Activated T-helper 17 cell treated with anti-CD3 and anti-CD28 coated beads, Interleukin-2, amount 50 U/mL, for 72 hours (primary cell): ENCODE results near the gene SLC27A2. TPM values are rescaled to one million over a fixed set of nuclear protein-coding genes. Genes with fewer than 3 reads are reported as not detected.
"Not testable (repeated sequence)": the region's sequence is repeated elsewhere in the genome, so short reads cannot be mapped to it uniquely, and the experiment has no call there.

Source experiments
- ATAC-seq: fragments of 150-1000 bp; cut with Tn5 transposase; replicated peaks from 2 replicates; pipeline ENCODE4 v1.10.0; 2021; ENCODE audit warnings: mild to moderate bottlenecking, moderate library complexity
- H3K27ac Mint-ChIP-seq: one replicate; pipeline ENCODE4 v1.8.0; 2022; ENCODE audit warnings: mixed read lengths
- H3K27me3 Mint-ChIP-seq: one replicate; pipeline ENCODE4 v1.8.0; 2022; ENCODE audit warnings: mixed read lengths
- H3K36me3 Mint-ChIP-seq: one replicate; pipeline ENCODE4 v1.8.0; 2022; ENCODE audit warnings: low read depth, mild to moderate bottlenecking, mixed read lengths
- H3K4me1 Mint-ChIP-seq: one replicate; pipeline ENCODE4 v1.8.0; 2022; ENCODE audit warnings: mixed read lengths
- H3K4me3 Mint-ChIP-seq: one replicate; pipeline ENCODE4 v1.8.0; 2022; ENCODE audit warnings: mild to moderate bottlenecking, mixed read lengths
- H3K9me3 Mint-ChIP-seq: one replicate; pipeline ENCODE4 v1.8.0; 2022; ENCODE audit warnings: mixed read lengths
- total RNA-seq, 2 donors: library from RNA; stranded (reverse); gene quantifications; one replicate each; pipeline ENCODE4 v1.2.3, GENCODE V29; 2022

SLC27A2 gene
- 10 to 100 TPM; 15.9 to 41.7 TPM for total RNA-seq

DNA sequence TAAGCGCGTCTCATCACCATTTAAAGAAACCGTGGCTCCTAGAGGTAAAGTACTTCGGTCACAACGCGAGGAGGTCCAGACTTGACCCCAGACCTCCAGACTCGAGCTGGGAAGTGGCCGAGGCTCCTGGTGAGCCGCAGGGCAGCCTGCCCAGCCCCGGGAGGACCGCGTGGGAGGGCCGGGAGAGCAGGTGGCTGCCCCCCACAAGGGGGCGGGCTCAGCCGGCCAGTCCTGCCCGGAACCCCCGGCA lies at the start of gene SLC27A2:
TSS of gene SLC27A2 (plus strand) at position 228 of the 250 bp plus-strand sequence. CDS start 232 bp downstream, outside the sequence.
- Mint-ChIP-seq H3K27me3 (peaks cover 24% of the 10 kb centered on the region), H3K4me3 (peak within 1 kb of the TSS; percentile 99), H3K36me3 (peaks cover 5% of the 10 kb centered on the region), H3K9me3 (no peaks in the 10 kb centered on the region), H3K4me1 (peaks cover 21% of the 10 kb centered on the region), H3K27ac (peak within 1 kb of the TSS; percentile 68)
- no peak for ATAC-seq

DNA sequence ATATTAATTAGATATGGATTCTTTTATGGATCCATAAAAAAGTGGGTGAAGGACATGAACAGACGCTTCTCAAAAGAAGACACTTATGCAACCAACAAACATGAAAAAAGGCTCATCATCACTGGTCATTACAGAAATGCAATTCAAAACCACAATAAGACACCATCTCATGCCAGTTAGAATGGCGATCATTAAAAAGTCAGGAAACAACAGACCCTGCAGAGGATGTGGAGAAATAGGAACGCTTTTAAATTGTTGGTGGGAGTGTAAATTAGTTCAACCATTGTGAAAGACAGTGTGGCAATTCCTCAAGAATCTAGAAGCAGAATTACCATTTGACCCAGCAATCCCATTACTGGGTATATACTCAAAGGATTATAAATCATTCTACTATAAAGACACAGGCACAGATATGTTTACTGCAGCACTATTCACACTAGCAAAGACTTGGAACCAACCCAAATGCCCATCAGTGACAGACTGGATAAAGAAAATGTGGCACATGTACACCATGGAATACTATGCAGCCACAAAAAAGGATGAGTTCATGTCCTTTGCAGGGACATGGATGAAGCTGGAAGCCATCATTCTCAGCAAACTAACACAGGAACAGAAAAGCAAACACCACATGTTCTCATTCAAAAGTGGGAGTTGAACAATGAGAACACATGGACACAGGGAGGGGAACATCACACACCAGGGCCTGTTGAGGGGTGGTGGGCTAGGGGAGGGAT lies 49.6 kb upstream of the SLC27A2 start:
- H3K27ac Mint-ChIP-seq, ATAC-seq, H3K27me3 Mint-ChIP-seq, H3K9me3 Mint-ChIP-seq: not testable (repeated sequence)
- Mint-ChIP-seq H3K4me3 (peak overlapping the region; percentile 22), H3K4me1 (peaks cover 21% of the 10 kb centered on the region), H3K36me3 (peaks cover 10% of the 10 kb centered on the region)

DNA sequence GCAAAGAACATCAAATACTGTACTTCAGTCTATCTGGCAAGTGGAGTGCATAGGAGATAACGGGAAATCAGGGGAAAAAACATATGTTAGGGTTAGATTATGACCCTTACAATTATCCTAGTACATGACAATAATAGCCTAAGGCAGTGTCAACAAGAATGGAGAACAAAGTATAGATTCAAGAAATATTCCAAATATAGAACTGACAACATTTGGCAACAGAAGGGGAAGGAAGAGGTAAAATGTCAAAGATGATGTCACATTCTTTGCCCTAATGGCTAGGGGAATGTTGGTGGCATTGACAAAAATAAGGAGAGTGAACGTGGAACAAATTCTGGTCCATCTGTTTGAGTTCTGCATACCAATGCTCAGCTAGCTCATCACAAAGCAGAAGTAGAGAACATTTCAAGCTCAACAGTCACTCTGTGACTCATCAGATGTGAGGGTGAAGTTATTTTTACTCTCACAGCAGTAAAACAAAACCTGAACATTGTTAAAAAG lies 47.4 kb upstream of the SLC27A2 start:
- H3K27ac Mint-ChIP-seq, result peak overlapping the region; percentile 94
- no peaks in the 10 kb centered on the region for H3K9me3 Mint-ChIP-seq
- peaks cover 11% of the 10 kb centered on the region for H3K36me3 Mint-ChIP-seq
- ATAC-seq, result peak; percentile 48
- peaks cover 34% of the 10 kb centered on the region for H3K4me1 Mint-ChIP-seq
- H3K4me3 Mint-ChIP-seq, result peak overlapping the region; percentile 67
- no peaks in the 10 kb centered on the region for H3K27me3 Mint-ChIP-seq

DNA sequence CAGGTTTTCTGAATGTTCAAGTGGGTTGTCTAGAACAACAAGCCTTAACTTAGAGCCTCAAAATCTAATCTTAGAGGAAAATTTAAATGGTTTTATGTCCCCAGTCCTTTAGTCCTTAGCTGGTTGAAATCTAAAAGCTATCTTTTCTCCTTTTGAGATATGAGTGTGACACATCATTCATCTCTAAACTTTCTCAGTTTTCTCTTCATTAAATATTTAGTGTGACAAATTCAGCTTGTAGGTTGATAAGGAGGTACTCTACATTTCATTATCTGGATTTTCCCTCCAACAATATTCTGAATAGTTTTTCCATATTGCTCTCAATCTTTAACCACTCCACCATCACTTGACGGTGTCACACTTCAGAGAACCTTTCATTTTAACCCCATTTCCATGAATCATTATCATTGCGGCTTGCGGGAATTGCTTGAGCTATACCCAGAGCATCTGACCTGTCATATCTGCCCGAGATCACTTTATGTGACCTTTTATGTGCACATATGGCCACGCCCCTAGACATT lies 46.9 kb upstream of the SLC27A2 start:
- Mint-ChIP-seq H3K27me3 (no peaks in the 10 kb centered on the region), H3K27ac (peak overlapping the region; percentile 94), H3K4me1 (peaks cover 34% of the 10 kb centered on the region), H3K4me3 (peak overlapping the region; percentile 67), H3K36me3 (peaks cover 11% of the 10 kb centered on the region), H3K9me3 (no peaks in the 10 kb centered on the region)
- peak; percentile 72 for ATAC-seq

DNA sequence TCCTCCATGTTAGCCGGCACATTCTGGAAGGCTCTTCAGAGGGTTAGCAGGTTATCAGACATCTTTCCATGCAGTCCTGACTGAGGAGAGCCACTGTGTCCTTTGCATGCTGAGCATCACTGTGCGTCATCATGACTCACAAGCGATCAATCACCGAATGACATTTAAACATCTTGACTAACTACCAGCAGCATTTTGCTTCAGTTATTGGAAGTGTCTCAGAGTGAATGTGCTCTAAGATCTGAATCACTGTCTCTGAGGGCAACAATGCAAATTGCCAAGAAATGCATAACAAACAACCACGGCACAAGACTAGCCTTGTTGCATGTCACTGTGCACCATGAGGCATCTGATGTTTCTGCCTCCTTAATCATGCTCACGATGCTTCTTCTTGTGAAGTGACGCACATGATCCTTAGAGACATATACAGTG lies 44.6 kb upstream of the SLC27A2 start:
- Mint-ChIP-seq H3K4me3 (peak overlapping the region; percentile 67), H3K36me3 (peaks cover 11% of the 10 kb centered on the region), H3K27me3 (no peaks in the 10 kb centered on the region), H3K9me3 (no peaks in the 10 kb centered on the region), H3K4me1 (peaks cover 34% of the 10 kb centered on the region), H3K27ac (peak overlapping the region; percentile 94)
- peak; percentile 75 for ATAC-seq

DNA sequence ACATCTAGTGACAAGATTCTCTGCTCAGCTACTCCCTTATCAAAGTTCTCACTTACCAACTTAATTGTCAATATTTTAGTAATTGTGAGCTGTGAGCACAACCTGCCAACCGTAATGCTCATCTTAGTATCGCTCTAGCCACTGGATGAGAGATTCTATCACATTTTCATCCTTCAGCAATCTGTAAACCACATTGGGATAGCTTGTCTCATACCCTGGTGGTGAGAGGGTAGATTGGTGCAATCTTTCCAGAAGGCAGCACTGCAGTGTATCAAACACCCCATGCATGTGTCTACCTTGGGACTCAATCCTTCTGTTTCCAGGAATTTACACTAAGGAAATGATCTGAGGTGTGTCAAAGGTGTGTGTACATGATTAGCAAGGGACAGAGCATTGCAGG lies 44.1 kb upstream of the SLC27A2 start:
- Mint-ChIP-seq H3K27ac (peak overlapping the region; percentile 94), H3K4me1 (peaks cover 34% of the 10 kb centered on the region), H3K9me3 (no peaks in the 10 kb centered on the region), H3K36me3 (peaks cover 11% of the 10 kb centered on the region), H3K4me3 (peak overlapping the region; percentile 67), H3K27me3 (no peaks in the 10 kb centered on the region)
- ATAC-seq, result no peak

DNA sequence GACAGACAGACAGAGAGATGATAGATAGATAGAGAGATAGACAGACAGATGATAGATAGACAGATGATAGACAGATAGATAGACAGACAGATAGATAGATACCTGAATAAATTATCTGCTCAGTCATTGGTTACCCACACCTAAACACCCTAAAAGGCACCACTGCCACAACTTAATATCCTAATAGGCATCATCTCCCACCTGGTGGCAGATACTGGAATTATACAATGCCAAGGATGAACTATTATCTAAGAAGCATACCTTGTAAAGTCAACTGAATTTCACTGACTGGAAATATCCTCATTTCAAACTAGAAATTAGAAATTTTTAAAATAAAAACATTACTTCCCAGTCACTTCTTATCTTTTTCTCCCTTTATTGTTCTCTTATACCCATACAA lies 43.6 kb upstream of the SLC27A2 start:
- H3K4me3 Mint-ChIP-seq, result peak overlapping the region; percentile 67
- peaks cover 11% of the 10 kb centered on the region for H3K36me3 Mint-ChIP-seq
- H3K9me3 Mint-ChIP-seq, result no peaks in the 10 kb centered on the region
- peaks cover 34% of the 10 kb centered on the region for H3K4me1 Mint-ChIP-seq
- ATAC-seq, result no peak
- no peaks in the 10 kb centered on the region for H3K27me3 Mint-ChIP-seq
- peak overlapping the region; percentile 94 for H3K27ac Mint-ChIP-seq

DNA sequence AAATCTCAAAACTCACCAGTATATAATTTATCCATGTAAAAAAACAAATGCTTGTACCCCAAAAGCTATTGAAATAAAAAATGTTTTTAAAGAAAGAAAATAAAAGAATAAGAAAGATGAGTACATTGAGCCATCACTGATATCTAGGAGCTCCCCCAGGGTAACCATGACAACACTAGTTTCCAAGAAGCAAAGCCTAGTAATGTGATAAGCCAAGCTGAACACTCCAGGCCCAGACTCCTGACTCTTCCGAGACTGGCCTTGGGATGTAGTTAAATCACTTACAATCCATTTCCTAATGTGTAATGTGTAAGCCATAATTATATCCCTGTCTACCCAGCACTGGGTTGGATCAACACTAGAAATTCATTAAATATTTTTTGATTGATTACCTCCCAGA lies 41.9 kb upstream of the SLC27A2 start:
- peaks cover 10% of the 10 kb centered on the region for H3K36me3 Mint-ChIP-seq
- H3K4me1 Mint-ChIP-seq, result peaks cover 39% of the 10 kb centered on the region
- H3K27ac Mint-ChIP-seq, result no peak overlapping the region
- ATAC-seq, result no peak
- no peaks in the 10 kb centered on the region for H3K27me3 Mint-ChIP-seq
- no peak overlapping the region for H3K4me3 Mint-ChIP-seq
- no peaks in the 10 kb centered on the region for H3K9me3 Mint-ChIP-seq

DNA sequence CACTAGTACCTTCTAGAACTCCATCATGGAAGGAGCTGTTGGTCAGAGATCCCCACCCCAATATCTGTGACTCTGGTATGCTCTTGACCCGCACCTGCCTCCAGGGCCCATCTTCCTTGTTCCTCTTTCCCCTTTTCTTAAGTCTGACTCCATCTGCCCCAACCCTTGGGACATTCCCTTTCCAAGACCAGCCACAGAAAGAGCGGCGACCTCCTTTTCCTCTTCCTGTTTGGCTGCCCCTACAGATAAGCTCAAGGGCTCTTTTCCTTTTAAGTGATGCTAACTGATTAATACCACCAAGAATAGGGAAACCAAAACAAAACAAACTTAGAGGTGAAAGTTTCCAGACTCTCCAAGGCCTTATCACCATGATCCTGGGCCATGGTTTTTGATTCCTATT lies 41.0 kb upstream of the SLC27A2 start:
- no peak for ATAC-seq
- H3K36me3 Mint-ChIP-seq, result peaks cover 5% of the 10 kb centered on the region
- peak overlapping the region; percentile 37 for H3K27ac Mint-ChIP-seq

DNA sequence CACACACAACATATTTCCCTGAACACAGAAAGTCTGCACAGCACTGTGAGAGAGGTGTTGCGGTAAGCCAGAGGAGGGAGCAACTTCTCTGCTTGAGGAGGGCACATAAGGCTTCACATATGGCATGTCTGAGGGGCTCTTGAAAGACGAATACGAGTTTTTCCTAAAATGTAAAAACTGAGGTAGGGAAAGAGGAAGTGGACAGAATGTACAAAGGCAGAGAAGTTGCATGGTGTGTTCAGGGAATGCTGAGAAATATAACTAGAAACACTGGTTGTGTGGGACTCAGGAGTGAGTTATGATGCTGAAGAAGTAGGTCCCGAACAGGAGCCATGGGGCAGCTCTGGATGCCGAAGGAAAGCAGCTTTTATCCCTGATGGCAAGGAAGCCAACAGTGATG lies 40.1 kb upstream of the SLC27A2 start:
- Mint-ChIP-seq H3K4me1 (peaks cover 30% of the 10 kb centered on the region), H3K36me3 (peaks cover 5% of the 10 kb centered on the region), H3K4me3 (no peak overlapping the region), H3K27ac (no peak overlapping the region), H3K27me3 (no peaks in the 10 kb centered on the region), H3K9me3 (no peaks in the 10 kb centered on the region)
- no peak for ATAC-seq

More for the DNA sequence above, 41.0 kb upstream of the SLC27A2 start:
- Mint-ChIP-seq H3K4me3 (no peak overlapping the region), H3K27me3 (no peaks in the 10 kb centered on the region), H3K4me1 (peaks cover 36% of the 10 kb centered on the region), H3K9me3 (no peaks in the 10 kb centered on the region)

DNA sequence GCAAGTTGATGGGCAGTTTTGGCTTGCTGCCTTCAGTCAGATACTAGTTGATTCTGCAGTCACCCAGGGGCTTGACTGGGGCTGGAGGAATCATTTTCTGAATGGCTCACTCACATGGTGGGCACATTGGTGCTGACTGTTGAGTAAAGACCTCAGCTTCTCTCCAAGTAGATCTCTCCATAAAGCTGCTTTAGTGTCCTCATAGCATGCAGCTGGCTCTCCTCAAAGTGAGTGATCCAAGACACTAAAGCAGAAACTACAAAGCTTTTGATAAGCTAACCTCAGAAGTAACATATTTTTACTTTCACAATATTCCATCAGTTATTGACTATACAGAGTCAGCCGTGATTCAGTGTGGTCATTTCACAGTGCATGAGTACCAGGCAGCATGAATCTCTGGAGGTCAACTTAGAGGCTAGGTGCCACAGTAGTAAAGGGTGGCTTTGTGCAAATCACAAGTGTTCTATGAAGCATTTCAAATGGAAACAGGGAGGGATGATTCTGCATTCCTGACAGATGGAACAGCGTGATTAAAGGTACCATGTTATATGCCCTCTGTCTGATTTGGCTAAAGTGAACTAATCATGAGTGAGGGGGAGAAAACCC lies 38.6 kb upstream of the SLC27A2 start:
- Mint-ChIP-seq H3K4me3 (peak overlapping the region; percentile 16), H3K27ac (peak overlapping the region; percentile 72), H3K36me3 (no peaks in the 10 kb centered on the region), H3K4me1 (peaks cover 16% of the 10 kb centered on the region), H3K9me3 (no peaks in the 10 kb centered on the region), H3K27me3 (no peaks in the 10 kb centered on the region)
- peak; percentile 85 for ATAC-seq

DNA sequence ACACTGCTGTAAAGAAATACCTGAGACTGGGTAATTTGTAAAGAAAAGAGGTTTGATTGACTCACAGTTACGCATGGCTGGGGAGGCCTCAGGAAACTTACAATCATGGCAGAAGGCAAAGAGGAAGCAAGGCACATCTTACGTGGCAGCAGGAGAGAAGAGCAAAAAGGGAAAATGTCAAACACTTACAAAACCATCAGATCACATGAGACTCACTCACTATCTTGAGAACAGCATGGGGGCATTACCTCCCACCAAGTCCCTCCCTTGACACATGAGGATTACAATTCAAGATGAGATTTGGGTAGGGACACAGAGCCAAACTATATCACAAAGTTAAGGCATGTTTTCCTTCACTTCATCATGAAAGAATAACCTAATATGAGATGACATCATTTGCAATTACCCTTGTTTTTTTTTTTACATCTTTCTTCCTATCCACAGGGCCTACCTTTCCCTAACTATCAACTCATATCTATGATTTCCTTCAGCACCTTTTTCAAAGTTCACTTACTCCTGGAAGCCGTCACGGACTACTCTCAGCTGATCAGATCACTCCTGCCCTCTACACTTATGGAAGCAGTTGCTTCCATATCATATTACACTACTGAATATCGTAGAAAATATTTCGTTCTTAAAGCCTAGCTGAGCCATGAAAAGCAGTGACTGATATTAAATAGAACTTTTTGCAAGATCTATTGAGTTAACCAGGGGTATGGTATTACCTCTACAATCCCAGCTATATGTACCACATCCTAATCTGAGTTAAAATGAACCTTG lies 37.5 kb upstream of the SLC27A2 start:
- ATAC-seq, result peak; percentile 28
- peaks cover 12% of the 10 kb centered on the region for H3K4me1 Mint-ChIP-seq
- H3K9me3 Mint-ChIP-seq, result no peaks in the 10 kb centered on the region
- H3K27ac Mint-ChIP-seq, result peak overlapping the region; percentile 72
- H3K4me3 Mint-ChIP-seq, result peak overlapping the region; percentile 16
- H3K27me3 Mint-ChIP-seq, result no peaks in the 10 kb centered on the region
- H3K36me3 Mint-ChIP-seq, result no peaks in the 10 kb centered on the region

DNA sequence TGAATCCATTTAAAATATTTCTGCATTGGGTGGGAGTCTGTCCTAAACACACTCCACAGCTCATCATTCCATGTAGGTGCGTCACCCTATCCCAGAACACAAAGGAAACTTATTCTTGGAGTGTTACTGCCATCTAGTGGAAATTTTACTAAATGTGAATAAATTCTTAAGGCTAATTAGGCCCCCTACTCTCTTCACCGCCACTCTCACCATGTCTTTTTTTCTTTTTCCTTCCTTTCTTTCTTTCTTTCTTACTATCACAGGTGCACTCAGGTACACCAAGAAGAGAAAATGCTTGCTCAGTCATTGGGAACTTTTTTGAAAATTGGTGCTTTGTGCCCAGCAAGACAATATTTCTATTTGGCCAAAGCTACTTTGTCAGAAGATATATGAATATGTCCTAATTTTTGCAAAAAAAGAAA lies 36.5 kb upstream of the SLC27A2 start:
- Mint-ChIP-seq H3K27me3 (no peaks in the 10 kb centered on the region), H3K4me1 (peaks cover 16% of the 10 kb centered on the region), H3K4me3 (no peak overlapping the region), H3K36me3 (no peaks in the 10 kb centered on the region), H3K9me3 (no peaks in the 10 kb centered on the region), H3K27ac (no peak overlapping the region)
- peak; percentile 44 for ATAC-seq

DNA sequence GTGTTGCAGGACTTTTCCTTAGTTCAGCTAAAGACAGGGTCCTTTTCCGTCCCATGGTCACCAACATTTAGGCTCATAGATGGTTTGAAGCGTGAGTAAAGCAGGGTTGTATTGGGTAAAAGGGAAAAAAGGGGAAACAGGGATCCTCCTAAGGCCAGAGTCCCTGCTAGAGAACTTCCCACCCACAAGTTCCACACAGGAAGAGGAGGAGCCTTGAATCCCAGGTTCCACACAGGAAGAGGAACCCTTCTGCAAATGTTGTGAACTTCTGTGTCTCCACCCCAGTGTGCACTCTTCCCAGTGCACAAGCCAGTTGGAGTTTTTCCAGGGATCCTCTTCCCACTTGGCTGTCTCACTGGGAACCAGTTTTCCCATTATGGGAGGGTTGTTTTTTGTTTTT lies 35.4 kb upstream of the SLC27A2 start:
- no peak overlapping the region for H3K27ac Mint-ChIP-seq
- no peak overlapping the region for H3K4me3 Mint-ChIP-seq
- H3K27me3 Mint-ChIP-seq, result no peaks in the 10 kb centered on the region
- no peaks in the 10 kb centered on the region for H3K36me3 Mint-ChIP-seq
- no peaks in the 10 kb centered on the region for H3K9me3 Mint-ChIP-seq
- ATAC-seq, result no peak
- peaks cover 16% of the 10 kb centered on the region for H3K4me1 Mint-ChIP-seq
